Spleen (tissue), 7 donors: Measurements from ENCODE around the gene CNOT11.

Experiments used
- CTCF ChIP-seq, 11 experiments: fragments of 200-600 bp in 7 of 11; fragments of 450-650 bp in 4 of 11; sonication (generic) in 4 of 11; IDR thresholded peaks in 8 of 11; conservative IDR thresholded peaks in 3 of 11; 1 replicate in 7 of 11; 2 replicates in 4 of 11; pipeline versions ENCODE4 v1.4.0 to v1.8.0; 2016 to 2021; ENCODE audit warnings: antibody characterized with exemption in 11 of 11, inconsistent platforms in 4 of 11, mild to moderate bottlenecking in 1 of 11
- POLR2A ChIP-seq, 3 donors: fragments of 450-650 bp; IDR thresholded peaks; one replicate each; pipeline ENCODE4 v1.5.1; 2017; ENCODE audit warnings: antibody characterized with exemption in 3 of 3, mild to moderate bottlenecking in 1 of 3
- POLR2AphosphoS5 ChIP-seq, 3 donors: sonication (generic); formaldehyde crosslinking; IDR thresholded peaks; one replicate each; pipeline ENCODE4 v1.5.1; 2017; ENCODE audit warnings: antibody characterized with exemption in 3 of 3
- donor health status: DM: no; HTN: no; CAD: no; lungs with moderate emphysema.
- donor health status: DM: no; HTN: no; CAD: no.
- donor health status: DM: no; HTN: no; CAD: no.

- TF ChIP-seq POLR2A (IDR thresholded peaks at IDR 0.05) (no peak), CTCF (IDR thresholded peaks at IDR 0.05 in 8 of 11, conservative IDR thresholded peaks at IDR 0.05 in 3 of 11) (no peak), POLR2AphosphoS5 (IDR thresholded peaks at IDR 0.05) (no peak)
These were observed 44.7 kb downstream of the CNOT11 start for GRCh38 chr2:101297383-101297782.
